ENCODE data around the gene MRPL24.

GRCh38 chr1:156754219-156754618 is 13.3 kb upstream of the MRPL24 start:
- TF ChIP-seq CTCF (IDR thresholded peaks at IDR 0.05; ENCODE audit: insufficient read depth, low read depth, low read length), result no peak
- no peak for TF ChIP-seq EZH2 (IDR thresholded peaks at IDR 0.05; ENCODE audit: insufficient read depth, low read length)
